Stimulated activated CD4-positive, alpha-beta T cell treated with anti-CD3 and anti-CD28 coated beads, Interleukin-15, amount 100 ng/mL, for 1 hour (primary cell): ENCODE measurements around the gene TSPAN15.
"Not testable (repeated sequence)": the region's sequence is repeated elsewhere in the genome, so short reads cannot be mapped to it uniquely, and the experiment has no call there.

ENCODE experiments used
- DNase-seq, 2 donors: peaks; one replicate each; pipeline ENCODE4 v3.0.0-alpha.2; 2020; ENCODE audit warnings: low read depth in 1 of 2, low spot score in 1 of 2

Gene TSPAN15

GRCh38 chr10:69445041-69445440 is 6.2 kb upstream of the TSPAN15 start:
- no peak for DNase-seq

- no peak for DNase-seq
Observed at GRCh38 chr10:69446229-69446628, 5.0 kb upstream of the TSPAN15 start.

- DNase-seq: no peak
Observed at GRCh38 chr10:69446650-69447151, 4.6 kb upstream of the TSPAN15 start.

GRCh38 chr10:69449841-69450240 is 1.4 kb upstream of the TSPAN15 start:
- peak in 1 of 2 donors; percentile 8 for DNase-seq

- not testable (repeated sequence) for DNase-seq
Observed at GRCh38 chr10:69450395-69450794, 870 bp upstream of the TSPAN15 start.

- DNase-seq: no peak
Observed at GRCh38 chr10:69451784-69452251, 553 bp downstream of the TSPAN15 start.

- DNase-seq: no peak
Observed at GRCh38 chr10:69452676-69453415, 1.6 kb downstream of the TSPAN15 start.

GRCh38 chr10:69453795-69454194 is 2.5 kb downstream of the TSPAN15 start:
- no peak for DNase-seq

- DNase-seq: no peak
Observed at GRCh38 chr10:69455006-69455763, 3.9 kb downstream of the TSPAN15 start.

- no peak for DNase-seq
Observed at GRCh38 chr10:69456880-69457693, 5.8 kb downstream of the TSPAN15 start.

- no peak for DNase-seq
Observed at GRCh38 chr10:69457771-69458237, 6.5 kb downstream of the TSPAN15 start.

GRCh38 chr10:69458430-69459100 is 7.3 kb downstream of the TSPAN15 start:
- DNase-seq: no peak

GRCh38 chr10:69459101-69459790 is 8.0 kb downstream of the TSPAN15 start:
- no peak for DNase-seq

GRCh38 chr10:69459893-69460575 is 8.8 kb downstream of the TSPAN15 start:
- no peak for DNase-seq

GRCh38 chr10:69460576-69461242 is 9.4 kb downstream of the TSPAN15 start:
- no peak for DNase-seq

- DNase-seq: no peak
Observed at GRCh38 chr10:69461243-69462025, 10.2 kb downstream of the TSPAN15 start.

GRCh38 chr10:69463886-69464285 is 12.6 kb downstream of the TSPAN15 start:
- no peak for DNase-seq

GRCh38 chr10:69464401-69464800 is 13.1 kb downstream of the TSPAN15 start:
- no peak for DNase-seq
